Measurements from ENCODE around the gene SIRPA.

DNA sequence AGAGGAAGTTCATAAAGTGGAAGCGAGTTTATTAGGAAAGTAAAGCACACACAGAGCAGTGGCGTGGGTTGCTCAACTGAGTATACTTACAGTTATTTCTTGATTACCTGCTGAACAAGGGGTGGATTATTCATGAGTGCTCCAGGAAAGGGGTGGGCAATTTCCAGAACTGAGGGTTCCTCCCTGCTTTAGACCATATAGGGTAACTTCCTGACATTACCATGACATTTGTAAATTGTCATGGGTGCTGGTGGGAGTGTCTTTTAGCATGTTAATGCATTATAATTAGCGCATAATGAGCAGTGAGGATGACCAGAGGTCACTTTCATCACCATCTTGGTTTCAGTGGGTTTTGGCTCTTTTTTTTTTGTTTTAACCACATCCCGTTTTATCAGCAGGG, 68.9 kb downstream of the SIRPA start:
- TF ChIP-seq CTCF (conservative IDR thresholded peaks at IDR 0.05) (no peak), ZFX (IDR thresholded peaks at IDR 0.05) (no peak)

Measured in C4-2B (cell line).